Smooth muscle cell (in vitro differentiated cells): Measurements from ENCODE around the gene GABARAPL2. TPM values are rescaled to one million over a fixed set of nuclear protein-coding genes. Genes with fewer than 3 reads are reported as not detected.
"Not testable (repeated sequence)": the region's sequence is repeated elsewhere in the genome, so short reads cannot be mapped to it uniquely, and the experiment has no call there.

Source experiments
- DNase-seq: peaks from one replicate; lab custom pipeline; 2025; ENCODE audit not compliant: unreplicated experiment; lab: John Stamatoyannopoulos, UW
- H2AFZ ChIP-seq: fragments of 200-600 bp; sonication (generic); 2 replicates; pipeline ENCODE4 v1.6.0; 2016; ENCODE audit warnings: antibody characterized with exemption, low read depth, mild to moderate bottlenecking
- H3F3A ChIP-seq: fragments of 200-600 bp; sonication (generic); 2 replicates; pipeline ENCODE4 v1.6.0; 2017; ENCODE audit warnings: antibody characterized with exemption, low read depth
- H3K27ac ChIP-seq: fragments of 200-600 bp; sonication (generic); 2 replicates; pipeline ENCODE4 v1.5.1; 2016; ENCODE audit warnings: low read depth, mild to moderate bottlenecking
- H3K27me3 ChIP-seq: fragments of 200-600 bp; sonication (generic); 2 replicates; pipeline ENCODE4 v1.6.1; 2016; ENCODE audit warnings: low read depth, mild to moderate bottlenecking
- H3K36me3 ChIP-seq: fragments of 200-600 bp; sonication (generic); 2 replicates; pipeline ENCODE4 v1.5.1; 2016; ENCODE audit warnings: low read depth
- H3K4me1 ChIP-seq: fragments of 200-600 bp; sonication (generic); 2 replicates; pipeline ENCODE4 v1.5.1; 2016; ENCODE audit warnings: low read depth
- H3K4me2 ChIP-seq: fragments of 200-600 bp; sonication (generic); 2 replicates; pipeline ENCODE4 v1.6.0; 2016; ENCODE audit warnings: mild to moderate bottlenecking
- H3K4me3 ChIP-seq: fragments of 200-600 bp; sonication (generic); 2 replicates; pipeline ENCODE4 v1.5.1; 2016; ENCODE audit warnings: mild to moderate bottlenecking
- H3K79me2 ChIP-seq: fragments of 200-600 bp; sonication (generic); 2 replicates; pipeline ENCODE4 v1.6.0; 2016; ENCODE audit warnings: low read depth, mild to moderate bottlenecking
- H3K9ac ChIP-seq: fragments of 200-600 bp; sonication (generic); 2 replicates; pipeline ENCODE4 v1.6.0; 2016; ENCODE audit warnings: low read depth
- H3K9me3 ChIP-seq: fragments of 200-600 bp; sonication (generic); replicated peaks from 2 replicates; pipeline ENCODE4 v1.5.1; 2016; ENCODE audit warnings: low read depth
- H4K20me1 ChIP-seq: fragments of 200-600 bp; sonication (generic); 2 replicates; pipeline ENCODE4 v1.6.0; 2016; ENCODE audit warnings: low read depth
- CTCF ChIP-seq: fragments of 200-600 bp; sonication (generic); IDR thresholded peaks from 2 replicates; pipeline ENCODE4 v1.5.1; 2017; ENCODE audit warnings: borderline replicate concordance, mild to moderate bottlenecking, antibody characterized with exemption; ENCODE audit not compliant: insufficient read depth, poor library complexity, severe bottlenecking
- WGBS: methylation state at CpG from one replicate; pipeline ENCODE4 v1.1.7; 2016; ENCODE audit warnings: low lambda C conversion rate; 5-methylcytosine and 5-hydroxymethylcytosine counted together
- polyA plus RNA-seq: library from polyadenylated mRNA; unstranded; fragments of >200 nt; fragmentation: Nextera tagmentation; extraction: Ambion mirVana; gene quantifications from 2 replicates; pipeline ENCODE4 v1.2.1, GENCODE V29; 2016
- total RNA-seq: library from RNA; depleted of rRNA; stranded (reverse); fragments of >200 nt; gene quantifications from 2 replicates; pipeline ENCODE4 v1.2.3, GENCODE V29; 2014

The GABARAPL2 gene
- total and polyA plus RNA-seq, 2 experiments from 2014 or later = 90.6 to 189 TPM

GRCh38 chr16:75590920-75591843 lies 25.0 kb downstream of the GABARAPL2 start:
- Histone ChIP-seq H3K4me3 (peak overlapping the region; percentile 20), H3K27ac (peak overlapping the region; percentile 95)
- 9% methylated on average over 8 of the region's 8 CpGs for WGBS

GRCh38 chr16:75591927-75592326 lies 25.7 kb downstream of the GABARAPL2 start:
- H3K79me2 ChIP-seq, H4K20me1 ChIP-seq, H3K9me3 ChIP-seq, DNase-seq, H3K4me3 ChIP-seq, H3K36me3 ChIP-seq, H2AFZ ChIP-seq, H3K27me3 ChIP-seq, H3K9ac ChIP-seq: not testable (repeated sequence)
- WGBS = 46% methylated on average over 7 of the region's 9 CpGs
- Histone ChIP-seq H3K4me1 (peaks cover 15% of the 10 kb centered on the region), H3F3A (peaks cover 22% of the 10 kb centered on the region), H3K4me2 (peak overlapping the region; percentile 65), H3K27ac (peak overlapping the region; percentile 95)

More at GRCh38 chr16:75590920-75591843, 25.0 kb downstream of the GABARAPL2 start:
- DNase-seq = peak; percentile 17
- peaks cover 15% of the 10 kb centered on the region for H3K4me1 ChIP-seq
- H4K20me1 ChIP-seq = no peaks in the 10 kb centered on the region
- H3K79me2 ChIP-seq = no peaks in the 10 kb centered on the region
- H3K9ac ChIP-seq = peak overlapping the region; percentile 91
- no peaks in the 10 kb centered on the region for H3K36me3 ChIP-seq
- peak overlapping the region; percentile 10 for H2AFZ ChIP-seq
- H3K4me2 ChIP-seq = peak overlapping the region; percentile 82
- H3F3A ChIP-seq = peaks cover 22% of the 10 kb centered on the region
- TF ChIP-seq CTCF = peak; percentile 22
- H3K27me3 ChIP-seq = no peaks in the 10 kb centered on the region
- no peaks in the 10 kb centered on the region for H3K9me3 ChIP-seq

GRCh38 chr16:75593308-75593707 lies 27.1 kb downstream of the GABARAPL2 start:
- Histone ChIP-seq H3K27ac (no peak overlapping the region), H3F3A (peaks cover 22% of the 10 kb centered on the region), H2AFZ (no peak overlapping the region), H3K4me3 (no peak overlapping the region), H3K27me3 (no peaks in the 10 kb centered on the region), H4K20me1 (no peaks in the 10 kb centered on the region), H3K4me2 (no peak overlapping the region), H3K4me1 (peaks cover 15% of the 10 kb centered on the region), H3K79me2 (no peaks in the 10 kb centered on the region), H3K9ac (no peak overlapping the region), H3K36me3 (peaks cover 9% of the 10 kb centered on the region), H3K9me3 (no peaks in the 10 kb centered on the region)
- DNase-seq = no peak
- WGBS = 50% methylated on average over 6 of the region's 6 CpGs
- no peak for TF ChIP-seq CTCF

- peaks cover 15% of the 10 kb centered on the region for H3K4me1 ChIP-seq
- no peak overlapping the region for H3K9ac ChIP-seq
- H4K20me1 ChIP-seq = no peaks in the 10 kb centered on the region
- no peaks in the 10 kb centered on the region for H3K27me3 ChIP-seq
- no peak for TF ChIP-seq CTCF
- 72% methylated on average over 17 of the region's 17 CpGs for WGBS
- no peak for DNase-seq
- H3K9me3 ChIP-seq = no peaks in the 10 kb centered on the region
- H3K4me2 ChIP-seq = no peak overlapping the region
- H3F3A ChIP-seq = peaks cover 22% of the 10 kb centered on the region
- no peak overlapping the region for H3K4me3 ChIP-seq
- H2AFZ ChIP-seq = no peak overlapping the region
- H3K79me2 ChIP-seq = no peaks in the 10 kb centered on the region
- peak overlapping the region; percentile 42 for H3K27ac ChIP-seq
- H3K36me3 ChIP-seq = peaks cover 9% of the 10 kb centered on the region
Observed at GRCh38 chr16:75593825-75594820, 27.9 kb downstream of the GABARAPL2 start.
